Uterus (tissue), 2 donors: ENCODE results near the gene UGT2B17.

Experiments used
- POLR2A ChIP-seq, 2 donors: fragments of 450-650 bp; IDR thresholded peaks; one replicate each; pipeline ENCODE4 v1.6.1; 2016; ENCODE audit warnings: antibody characterized with exemption in 2 of 2, mild to moderate bottlenecking in 1 of 2, moderate library complexity in 1 of 2
- TF ChIP-seq, protein P1 (sequence below), 4 experiments: fragments of 200-600 bp in 2 of 4; fragments of 450-650 bp in 2 of 4; sonication (generic) in 2 of 4; IDR thresholded peaks; one replicate each; pipeline ENCODE4 v1.5.1; 2016 to 2019; ENCODE audit warnings: antibody characterized with exemption in 4 of 4, mild to moderate bottlenecking in 2 of 4, moderate library complexity in 1 of 4

DNA sequence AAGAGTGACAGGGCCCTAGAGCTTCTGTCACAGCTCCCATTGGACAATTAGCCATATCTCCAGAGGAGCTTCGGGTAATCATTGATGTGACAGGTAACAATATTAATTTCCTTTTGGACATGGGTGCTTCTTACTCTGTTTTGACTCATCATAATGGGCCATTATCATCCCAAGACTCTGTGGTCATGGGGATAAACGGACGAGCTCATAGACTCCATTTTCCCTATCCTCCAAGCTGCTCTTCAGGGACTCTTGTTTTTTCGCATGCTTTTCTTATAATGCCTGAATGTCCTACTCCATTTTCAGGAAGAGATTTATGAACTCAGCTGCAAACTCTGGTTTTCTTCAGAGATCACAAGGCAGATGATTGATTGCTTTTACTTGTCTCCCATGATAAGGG lies 17.0 kb upstream of the UGT2B17 start:
- no peak for TF ChIP-seq POLR2A (IDR thresholded peaks at IDR 0.05)
- TF ChIP-seq, protein P1, sequence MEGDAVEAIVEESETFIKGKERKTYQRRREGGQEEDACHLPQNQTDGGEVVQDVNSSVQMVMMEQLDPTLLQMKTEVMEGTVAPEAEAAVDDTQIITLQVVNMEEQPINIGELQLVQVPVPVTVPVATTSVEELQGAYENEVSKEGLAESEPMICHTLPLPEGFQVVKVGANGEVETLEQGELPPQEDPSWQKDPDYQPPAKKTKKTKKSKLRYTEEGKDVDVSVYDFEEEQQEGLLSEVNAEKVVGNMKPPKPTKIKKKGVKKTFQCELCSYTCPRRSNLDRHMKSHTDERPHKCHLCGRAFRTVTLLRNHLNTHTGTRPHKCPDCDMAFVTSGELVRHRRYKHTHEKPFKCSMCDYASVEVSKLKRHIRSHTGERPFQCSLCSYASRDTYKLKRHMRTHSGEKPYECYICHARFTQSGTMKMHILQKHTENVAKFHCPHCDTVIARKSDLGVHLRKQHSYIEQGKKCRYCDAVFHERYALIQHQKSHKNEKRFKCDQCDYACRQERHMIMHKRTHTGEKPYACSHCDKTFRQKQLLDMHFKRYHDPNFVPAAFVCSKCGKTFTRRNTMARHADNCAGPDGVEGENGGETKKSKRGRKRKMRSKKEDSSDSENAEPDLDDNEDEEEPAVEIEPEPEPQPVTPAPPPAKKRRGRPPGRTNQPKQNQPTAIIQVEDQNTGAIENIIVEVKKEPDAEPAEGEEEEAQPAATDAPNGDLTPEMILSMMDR (IDR thresholded peaks at IDR 0.05) = no peak
